Measurements from ENCODE around the gene SPINK8.
"Not testable (repeated sequence)": the region's sequence is repeated elsewhere in the genome, so short reads cannot be mapped to it uniquely, and the experiment has no call there.

SPINK8 gene

GRCh38 chr3:48331706-48332435 is 1.6 kb downstream of the SPINK8 start:
- DNase-seq (ENCODE audit: low read depth in 3 of 3) = not testable (repeated sequence)

- DNase-seq (ENCODE audit: low read depth in 3 of 3) = no peak
Measured at GRCh38 chr3:48320996-48321395, 12.5 kb downstream of the SPINK8 start.

GRCh38 chr3:48318713-48319468 is 14.6 kb downstream of the SPINK8 start:
- DNase-seq (ENCODE audit: low read depth in 3 of 3) = no peak

GRCh38 chr3:48314542-48314941 is 18.9 kb downstream of the SPINK8 start:
- DNase-seq (ENCODE audit: low read depth in 3 of 3) = no peak

- no peak for DNase-seq (ENCODE audit: low read depth in 3 of 3)
Measured at GRCh38 chr3:48306860-48307530, 26.5 kb downstream of the SPINK8 start.

- DNase-seq (ENCODE audit: low read depth in 3 of 3) = no peak
Measured at GRCh38 chr3:48306290-48306689, 27.2 kb downstream of the SPINK8 start.

- DNase-seq (ENCODE audit: low read depth in 3 of 3) = no peak
Measured at GRCh38 chr3:48305396-48305795, 28.1 kb downstream of the SPINK8 start.

GRCh38 chr3:48303021-48303420 is 30.4 kb downstream of the SPINK8 start:
- no peak for DNase-seq (ENCODE audit: low read depth in 3 of 3)

GRCh38 chr3:48301800-48302166 is 31.7 kb downstream of the SPINK8 start:
- no peak for DNase-seq (ENCODE audit: low read depth in 3 of 3)

GRCh38 chr3:48301020-48301799 is 32.3 kb downstream of the SPINK8 start, which contains the start of gene NME6:
Gene NME6 (minus strand): TSS chr3:48301367.
- peak; percentile 82 to 95 (median 83) for DNase-seq (ENCODE audit: low read depth in 3 of 3)

GRCh38 chr3:48299746-48300712 is 33.4 kb downstream of the SPINK8 start:
- peak in 2 of 3 experiments; percentile 8 to 20 for DNase-seq (ENCODE audit: low read depth in 3 of 3)

GRCh38 chr3:48297111-48297810 is 36.2 kb downstream of the SPINK8 start:
- no peak for DNase-seq (ENCODE audit: low read depth in 3 of 3)

GRCh38 chr3:48296699-48297098 is 36.8 kb downstream of the SPINK8 start:
- DNase-seq (ENCODE audit: low read depth in 3 of 3) = no peak

- no peak for DNase-seq (ENCODE audit: low read depth in 3 of 3)
Measured at GRCh38 chr3:48294611-48295263, 38.7 kb downstream of the SPINK8 start.

GRCh38 chr3:48289659-48290058 is 43.8 kb downstream of the SPINK8 start:
- no peak for DNase-seq (ENCODE audit: low read depth in 3 of 3)

GRCh38 chr3:48287034-48287433 is 46.4 kb downstream of the SPINK8 start:
- no peak for DNase-seq (ENCODE audit: low read depth in 3 of 3)

- no peak for DNase-seq (ENCODE audit: low read depth in 3 of 3)
Measured at GRCh38 chr3:48286308-48286707, 47.2 kb downstream of the SPINK8 start.

- DNase-seq (ENCODE audit: low read depth in 3 of 3) = no peak
Measured at GRCh38 chr3:48285675-48286074, 47.8 kb downstream of the SPINK8 start.

- DNase-seq (ENCODE audit: low read depth in 3 of 3) = no peak
Measured at GRCh38 chr3:48285132-48285531, 48.3 kb downstream of the SPINK8 start.

Data from stimulated activated CD4-positive, alpha-beta T cell treated with anti-CD3 and anti-CD28 coated beads, TNF-alpha, amount 100 ng/mL, for 4 hours (primary cell).